Mesenchymal stem cell (in vitro differentiated cells and primary cell): ENCODE results near the gene NT5C2.
A peak's percentile ranks its signal among the peaks of the same experiment; 100 is the strongest.
"Not testable (repeated sequence)": the region's sequence is repeated elsewhere in the genome, so short reads cannot be mapped to it uniquely, and the experiment has no call there.

ENCODE experiments used
- DNase-seq: peaks from one replicate; pipeline ENCODE4 v3.0.0-alpha.2; 2013
- H2AFZ ChIP-seq: one replicate; pipeline ENCODE4 v1.6.1; 2013; ENCODE audit warnings: low read depth, mild to moderate bottlenecking, control low read depth, inconsistent platforms, low read length, moderate library complexity
- H2AK5ac ChIP-seq: 2 replicates; pipeline ENCODE4 v1.6.1; 2013; ENCODE audit warnings: low read length, moderate library complexity, mild to moderate bottlenecking, inconsistent platforms; ENCODE audit not compliant: severe bottlenecking
- H2BK120ac ChIP-seq: one replicate; pipeline ENCODE4 v1.6.1; 2013; ENCODE audit warnings: low read depth, mild to moderate bottlenecking, inconsistent platforms, low read length, moderate library complexity
- H2BK12ac ChIP-seq, 2 experiments: one replicate each; pipeline ENCODE4 v1.6.1; 2013; ENCODE audit warnings: inconsistent platforms in 2 of 2, low read length in 2 of 2, mild to moderate bottlenecking in 2 of 2, moderate library complexity in 2 of 2, control low read depth in 1 of 2
- H2BK15ac ChIP-seq: one replicate; pipeline ENCODE4 v1.6.1; 2013; ENCODE audit warnings: mild to moderate bottlenecking, low read depth, inconsistent platforms; ENCODE audit not compliant: poor library complexity, severe bottlenecking
- H2BK5ac ChIP-seq: 2 replicates; pipeline ENCODE4 v1.6.1; 2013; ENCODE audit warnings: low read depth, mild to moderate bottlenecking, low read length, control low read depth, inconsistent platforms; ENCODE audit not compliant: poor library complexity, severe bottlenecking
- H3K14ac ChIP-seq, 2 experiments: one replicate each; pipeline ENCODE4 v1.6.1; 2013; ENCODE audit warnings: inconsistent platforms in 2 of 2, low read length in 2 of 2, control low read depth in 1 of 2, mild to moderate bottlenecking in 1 of 2, moderate library complexity in 1 of 2
- H3K18ac ChIP-seq, 2 experiments: one replicate each; pipeline ENCODE4 v1.6.1; 2013; ENCODE audit warnings: inconsistent platforms in 2 of 2, low read length in 2 of 2, control low read depth in 1 of 2, low read depth in 1 of 2, mild to moderate bottlenecking in 1 of 2
- H3K23ac ChIP-seq, 2 experiments: one replicate each; pipeline ENCODE4 v1.6.1; 2013; ENCODE audit warnings: inconsistent platforms in 2 of 2, low read length in 2 of 2, mild to moderate bottlenecking in 2 of 2, moderate library complexity in 2 of 2, control low read depth in 1 of 2
- H3K27ac ChIP-seq: 2 replicates; pipeline ENCODE4 v1.5.1; 2013; ENCODE audit warnings: mild to moderate bottlenecking, moderate library complexity, low read length, control low read depth, inconsistent platforms; ENCODE audit not compliant: poor library complexity, severe bottlenecking
- H3K27me3 ChIP-seq, 2 experiments: 2 replicates each; pipeline versions ENCODE4 v1.6.1 to v1.7.0; 2013; ENCODE audit warnings: low read length in 2 of 2, mild to moderate bottlenecking in 2 of 2, moderate library complexity in 2 of 2, control low read depth in 1 of 2, inconsistent platforms in 1 of 2; ENCODE audit not compliant: control insufficient read depth in 1 of 2, insufficient read depth in 1 of 2
- H3K36me3 ChIP-seq, 2 experiments: 2 replicates each; pipeline versions ENCODE4 v1.6.1 to v1.7.0; 2013; ENCODE audit warnings: low read length in 2 of 2, control low read depth in 1 of 2, inconsistent platforms in 1 of 2, low read depth in 1 of 2, mild to moderate bottlenecking in 1 of 2; ENCODE audit not compliant: insufficient read depth in 2 of 2, control insufficient read depth in 1 of 2
- H3K4ac ChIP-seq, 2 experiments: one replicate each; pipeline ENCODE4 v1.6.1; 2013; ENCODE audit warnings: inconsistent platforms in 2 of 2, low read length in 2 of 2, mild to moderate bottlenecking in 2 of 2, moderate library complexity in 2 of 2, control low read depth in 1 of 2, low read depth in 1 of 2
- H3K4me1 ChIP-seq: 2 replicates; pipeline ENCODE4 v1.6.1; 2013; ENCODE audit warnings: low read depth, low read length, control low read depth; ENCODE audit not compliant: control insufficient read depth, insufficient read depth
- H3K4me2 ChIP-seq: 2 replicates; pipeline ENCODE4 v1.6.1; 2013; ENCODE audit warnings: low read length, mild to moderate bottlenecking, inconsistent platforms; ENCODE audit not compliant: poor library complexity, severe bottlenecking
- H3K4me3 ChIP-seq, 2 experiments: 2 replicates each; pipeline versions ENCODE4 v1.5.1 to v1.7.0; 2013; ENCODE audit warnings: low read length in 2 of 2, mild to moderate bottlenecking in 2 of 2, control low read depth in 1 of 2, low read depth in 1 of 2; ENCODE audit not compliant: insufficient read depth in 1 of 2
- H3K79me1 ChIP-seq: replicated peaks from 2 replicates; pipeline ENCODE4 v1.6.1; 2013; ENCODE audit warnings: mild to moderate bottlenecking, control low read depth, low read length, inconsistent platforms; ENCODE audit not compliant: poor library complexity, severe bottlenecking
- H3K9ac ChIP-seq: 2 replicates; pipeline ENCODE4 v1.7.0; 2013; ENCODE audit warnings: mild to moderate bottlenecking, low read length, moderate library complexity
- H3K9me3 ChIP-seq: 2 replicates; pipeline ENCODE4 v1.7.0; 2013; ENCODE audit warnings: mild to moderate bottlenecking, low read length; ENCODE audit not compliant: control insufficient read depth
- H4K8ac ChIP-seq: one replicate; pipeline ENCODE4 v1.6.1; 2013; ENCODE audit warnings: inconsistent platforms, mild to moderate bottlenecking, low read length, moderate library complexity
- H4K91ac ChIP-seq: one replicate; pipeline ENCODE4 v1.6.1; 2013; ENCODE audit warnings: mild to moderate bottlenecking, low read length, inconsistent platforms
- WGBS: methylation state at CpG from one replicate; pipeline ENCODE4 v1.1.7; 2013; ENCODE audit warnings: mixed read lengths; 5-methylcytosine and 5-hydroxymethylcytosine counted together

The NT5C2 gene

GRCh38 chr10:103207141-103207540 lies 14.1 kb upstream of the NT5C2 start:
- Histone ChIP-seq H2AFZ (no peak overlapping the region), H3K4ac (no peak overlapping the region), H4K91ac (no peak overlapping the region), H3K23ac (no peak overlapping the region), H2AK5ac (no peak overlapping the region), H2BK15ac (no peak overlapping the region), H2BK5ac (no peak overlapping the region), H3K14ac (no peak overlapping the region), H3K4me1 (no peaks in the 10 kb centered on the region), H3K18ac (no peak overlapping the region), H3K9ac (no peak overlapping the region), H3K4me2 (no peak overlapping the region), H3K27ac (no peak overlapping the region), H3K79me1 (no peaks in the 10 kb centered on the region), H3K4me3 (no peak overlapping the region), H2BK120ac (no peak overlapping the region), H4K8ac (no peak overlapping the region), H2BK12ac (no peak overlapping the region), H3K27me3 (peaks cover 0 to 6% of the 10 kb centered on the region in 2 experiments), H3K36me3 (no peaks in the 10 kb centered on the region), H3K9me3 (peaks cover 13% of the 10 kb centered on the region)
- no peak for DNase-seq
- 50% methylated on average over 2 of the region's 2 CpGs for WGBS

- H4K8ac ChIP-seq, H3K4me3 ChIP-seq, H2AK5ac ChIP-seq, H3K36me3 ChIP-seq, H3K18ac ChIP-seq, H2BK12ac ChIP-seq, H3K27ac ChIP-seq, H2AFZ ChIP-seq, H3K23ac ChIP-seq, H4K91ac ChIP-seq, H3K4ac ChIP-seq, H3K79me1 ChIP-seq, H3K27me3 ChIP-seq, H2BK120ac ChIP-seq, H3K4me2 ChIP-seq, H2BK15ac ChIP-seq, DNase-seq, H3K4me1 ChIP-seq, H3K14ac ChIP-seq, H3K9ac ChIP-seq, H2BK5ac ChIP-seq: not testable (repeated sequence)
- H3K9me3 ChIP-seq = peaks cover 12% of the 10 kb centered on the region
- 77% methylated on average over 3 of the region's 3 CpGs for WGBS
Observed at GRCh38 chr10:103206715-103207114, 13.6 kb upstream of the NT5C2 start.

- not testable (repeated sequence) for H3K4me3 ChIP-seq, H3K4ac ChIP-seq, H3K27ac ChIP-seq, H2BK120ac ChIP-seq, H2BK5ac ChIP-seq, H3K18ac ChIP-seq, H3K79me1 ChIP-seq, H2AFZ ChIP-seq, H3K14ac ChIP-seq, H3K27me3 ChIP-seq, H2AK5ac ChIP-seq, H3K4me2 ChIP-seq, H3K9ac ChIP-seq, DNase-seq, H3K9me3 ChIP-seq, H3K36me3 ChIP-seq, H2BK15ac ChIP-seq, H4K91ac ChIP-seq, H2BK12ac ChIP-seq, H4K8ac ChIP-seq, H3K23ac ChIP-seq, H3K4me1 ChIP-seq
- 76% methylated on average over 4 of the region's 4 CpGs for WGBS
Observed at GRCh38 chr10:103205401-103205800, 12.3 kb upstream of the NT5C2 start.

- Histone ChIP-seq H4K8ac (no peak overlapping the region), H3K23ac (no peak overlapping the region), H3K27ac (no peak overlapping the region), H2AK5ac (no peak overlapping the region), H2BK5ac (no peak overlapping the region), H3K27me3 (peaks cover 0 to 6% of the 10 kb centered on the region in 2 experiments), H3K18ac (no peak overlapping the region), H3K4me2 (no peak overlapping the region), H4K91ac (no peak overlapping the region), H2AFZ (no peak overlapping the region), H3K9me3 (peaks cover 2% of the 10 kb centered on the region), H3K4ac (no peak overlapping the region), H3K79me1 (no peaks in the 10 kb centered on the region), H3K4me3 (no peak overlapping the region), H3K14ac (no peak overlapping the region), H3K4me1 (no peaks in the 10 kb centered on the region), H3K9ac (no peak overlapping the region), H3K36me3 (no peaks in the 10 kb centered on the region), H2BK12ac (no peak overlapping the region), H2BK15ac (no peak overlapping the region), H2BK120ac (no peak overlapping the region)
- 60% methylated on average over 8 of the region's 8 CpGs for WGBS
- peak; percentile 34 for DNase-seq
Observed at GRCh38 chr10:103204353-103205255, 11.5 kb upstream of the NT5C2 start.
